ENCODE measurements around the gene UNC5C. TPM values are rescaled to one million over a fixed set of nuclear protein-coding genes. Genes with fewer than 3 reads are reported as not detected.

UNC5C gene
- total RNA-seq, 4 donors from 2014 or later: 0.98 to 2.3 (median 1.2) TPM

DNA sequence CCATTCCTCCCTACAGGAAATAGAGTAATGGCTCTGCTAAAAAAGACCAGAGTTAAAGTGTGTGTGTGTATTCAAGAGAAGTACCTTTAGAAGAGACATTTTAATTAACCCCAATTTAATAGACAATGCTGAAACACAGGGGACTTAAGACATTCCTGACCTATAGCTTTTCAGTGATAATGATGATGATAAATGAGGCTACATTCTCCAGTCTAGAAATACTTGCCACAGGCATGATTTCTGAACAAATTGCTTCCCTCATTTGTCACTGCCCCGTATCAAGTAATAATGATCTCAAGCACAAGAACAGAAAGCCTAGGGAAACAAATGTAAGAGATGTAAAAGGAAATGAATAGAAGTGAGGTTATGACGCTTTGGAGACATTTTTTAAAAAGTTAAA, 117.1 kb downstream of the UNC5C start:
- TF ChIP-seq POLR2A (IDR thresholded peaks at IDR 0.05) (no peak), EP300 (IDR thresholded peaks at IDR 0.05) (no peak), POLR2AphosphoS5 (IDR thresholded peaks at IDR 0.05) (no peak)
- TF ChIP-seq, protein P1, sequence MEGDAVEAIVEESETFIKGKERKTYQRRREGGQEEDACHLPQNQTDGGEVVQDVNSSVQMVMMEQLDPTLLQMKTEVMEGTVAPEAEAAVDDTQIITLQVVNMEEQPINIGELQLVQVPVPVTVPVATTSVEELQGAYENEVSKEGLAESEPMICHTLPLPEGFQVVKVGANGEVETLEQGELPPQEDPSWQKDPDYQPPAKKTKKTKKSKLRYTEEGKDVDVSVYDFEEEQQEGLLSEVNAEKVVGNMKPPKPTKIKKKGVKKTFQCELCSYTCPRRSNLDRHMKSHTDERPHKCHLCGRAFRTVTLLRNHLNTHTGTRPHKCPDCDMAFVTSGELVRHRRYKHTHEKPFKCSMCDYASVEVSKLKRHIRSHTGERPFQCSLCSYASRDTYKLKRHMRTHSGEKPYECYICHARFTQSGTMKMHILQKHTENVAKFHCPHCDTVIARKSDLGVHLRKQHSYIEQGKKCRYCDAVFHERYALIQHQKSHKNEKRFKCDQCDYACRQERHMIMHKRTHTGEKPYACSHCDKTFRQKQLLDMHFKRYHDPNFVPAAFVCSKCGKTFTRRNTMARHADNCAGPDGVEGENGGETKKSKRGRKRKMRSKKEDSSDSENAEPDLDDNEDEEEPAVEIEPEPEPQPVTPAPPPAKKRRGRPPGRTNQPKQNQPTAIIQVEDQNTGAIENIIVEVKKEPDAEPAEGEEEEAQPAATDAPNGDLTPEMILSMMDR (IDR thresholded peaks at IDR 0.05): no peak
- H3K4me3 ChIP-seq: no peak overlapping the region
- H3K9me3 ChIP-seq: no peaks in the 10 kb centered on the region
- H3K36me3 ChIP-seq: no peaks in the 10 kb centered on the region
- WGBS: 50% methylated on average over 2 of the region's 2 CpGs
- H3K27me3 ChIP-seq: no peaks in the 10 kb centered on the region
- H3K4me1 ChIP-seq: no peaks in the 10 kb centered on the region
- no peak overlapping the region for H3K27ac ChIP-seq
- no peak for DNase-seq (ENCODE audit: low spot score in 2 of 2)

DNA sequence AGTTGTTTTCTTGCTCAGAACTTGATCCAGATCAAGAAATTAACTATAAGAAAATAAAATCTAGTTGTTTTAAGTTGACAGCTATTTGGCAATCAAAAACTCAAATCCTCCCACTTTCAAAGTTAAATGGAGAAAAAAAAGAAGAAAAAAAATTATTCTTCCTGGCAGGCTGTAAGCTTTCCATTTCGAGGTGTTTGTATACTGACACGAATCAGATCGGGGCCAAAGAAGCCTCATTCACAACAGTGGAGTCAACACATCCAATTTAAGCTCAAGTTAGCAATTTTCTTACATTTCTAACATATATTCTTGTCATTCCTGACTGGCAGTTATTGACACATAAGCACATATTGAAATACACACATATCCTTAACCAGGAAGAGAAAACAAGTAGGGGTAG, 119.4 kb downstream of the UNC5C start:
- Histone ChIP-seq H3K27ac (no peak overlapping the region), H3K9me3 (no peaks in the 10 kb centered on the region), H3K27me3 (no peaks in the 10 kb centered on the region), H3K4me1 (no peaks in the 10 kb centered on the region), H3K36me3 (no peaks in the 10 kb centered on the region), H3K4me3 (no peak overlapping the region)
- WGBS: 56% methylated on average over 3 of the region's 3 CpGs
- DNase-seq (ENCODE audit: low spot score in 2 of 2): no peak
- TF ChIP-seq POLR2AphosphoS5 (IDR thresholded peaks at IDR 0.05) (no peak), POLR2A (IDR thresholded peaks at IDR 0.05) (no peak), EP300 (IDR thresholded peaks at IDR 0.05) (no peak)
- TF ChIP-seq, protein P1 (IDR thresholded peaks at IDR 0.05): no peak

DNA sequence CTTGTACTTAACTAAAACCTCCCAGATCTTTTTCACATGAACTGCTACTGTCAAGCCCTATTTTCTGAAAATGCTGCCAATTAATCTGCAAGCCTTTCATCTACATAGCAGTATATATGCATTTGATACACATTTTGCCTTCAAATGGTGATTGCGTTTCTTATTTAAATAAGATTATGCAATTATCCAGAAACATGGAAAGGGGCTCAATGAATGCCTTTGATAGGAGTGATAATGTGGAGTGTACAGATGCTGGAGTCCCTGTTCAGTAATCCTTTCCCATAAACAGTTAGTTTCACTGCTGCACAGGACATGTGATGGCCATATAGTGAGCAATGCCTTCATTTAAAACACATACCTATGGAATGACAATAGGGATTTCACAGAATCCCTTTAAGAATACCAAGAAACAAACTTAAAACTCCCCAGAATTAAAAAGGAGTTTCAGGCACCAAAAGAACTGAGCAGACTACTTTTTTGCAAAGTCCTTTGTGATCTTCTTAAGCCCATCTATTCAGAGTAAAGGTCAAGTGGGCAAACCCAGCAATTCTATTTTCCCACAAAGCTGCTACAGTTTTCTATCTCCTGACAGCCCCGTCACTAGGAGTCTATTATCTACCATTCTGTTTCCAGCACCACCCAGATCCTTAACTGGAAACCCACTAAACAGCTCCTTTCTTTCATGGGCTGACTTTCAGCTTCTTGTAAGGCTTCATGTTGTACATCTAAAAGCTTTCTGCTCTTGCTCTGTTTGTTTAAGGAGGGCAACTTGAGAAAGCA, 120.3 kb downstream of the UNC5C start:
- no peak overlapping the region for H3K4me3 ChIP-seq

GRCh38 chr4:95426455-95426854, 122.3 kb downstream of the UNC5C start:
- no peaks in the 10 kb centered on the region for H3K27me3 ChIP-seq
- H3K36me3 ChIP-seq: no peaks in the 10 kb centered on the region
- DNase-seq (ENCODE audit: low spot score in 2 of 2): no peak
- no peak overlapping the region for H3K4me3 ChIP-seq
- no peaks in the 10 kb centered on the region for H3K4me1 ChIP-seq
- 71% methylated on average over 4 of the region's 4 CpGs for WGBS
- TF ChIP-seq, protein P1 (IDR thresholded peaks at IDR 0.05): no peak
- TF ChIP-seq EP300 (IDR thresholded peaks at IDR 0.05) (no peak), POLR2AphosphoS5 (IDR thresholded peaks at IDR 0.05) (no peak), POLR2A (IDR thresholded peaks at IDR 0.05) (no peak)
- no peak overlapping the region for H3K27ac ChIP-seq
- no peaks in the 10 kb centered on the region for H3K9me3 ChIP-seq

More for the DNA sequence above, 120.3 kb downstream of the UNC5C start:
- H3K27me3 ChIP-seq: no peaks in the 10 kb centered on the region
- WGBS: 61% methylated on average over 2 of the region's 2 CpGs
- H3K4me1 ChIP-seq: no peaks in the 10 kb centered on the region
- DNase-seq (ENCODE audit: low spot score in 2 of 2): no peak
- H3K27ac ChIP-seq: no peak overlapping the region
- H3K9me3 ChIP-seq: no peaks in the 10 kb centered on the region
- TF ChIP-seq POLR2A (IDR thresholded peaks at IDR 0.05) (no peak), POLR2AphosphoS5 (IDR thresholded peaks at IDR 0.05) (no peak), EP300 (IDR thresholded peaks at IDR 0.05) (no peak)
- TF ChIP-seq, protein P1 (IDR thresholded peaks at IDR 0.05): no peak
- H3K36me3 ChIP-seq: no peaks in the 10 kb centered on the region

GRCh38 chr4:95422436-95422835, 126.3 kb downstream of the UNC5C start:
- Histone ChIP-seq H3K9me3 (no peaks in the 10 kb centered on the region), H3K27me3 (no peaks in the 10 kb centered on the region), H3K4me3 (no peak overlapping the region), H3K4me1 (no peaks in the 10 kb centered on the region), H3K27ac (no peak overlapping the region), H3K36me3 (no peaks in the 10 kb centered on the region)
- WGBS: 89% methylated on average over 7 of the region's 7 CpGs
- TF ChIP-seq POLR2A (IDR thresholded peaks at IDR 0.05) (no peak), POLR2AphosphoS5 (IDR thresholded peaks at IDR 0.05) (no peak), EP300 (IDR thresholded peaks at IDR 0.05) (no peak)
- TF ChIP-seq, protein P1 (IDR thresholded peaks at IDR 0.05): no peak
- DNase-seq (ENCODE audit: low spot score in 2 of 2): no peak
